ENCODE data around the gene DAPK1.

- TF ChIP-seq CTCF (IDR thresholded peaks at IDR 0.05) (no peak), POLR2A (IDR thresholded peaks at IDR 0.05) (no peak)
Measured at GRCh38 chr9:87701931-87702421, 204.3 kb downstream of the DAPK1 start.

Measured in transverse colon (tissue), 3 donors.